Ascending aorta (tissue), 2 donors: Measurements from ENCODE around the gene VSNL1. TPM values are rescaled to one million over a fixed set of nuclear protein-coding genes. Genes with fewer than 3 reads are reported as not detected.

ENCODE experiments used
- DNase-seq, 2 donors: peaks; one replicate each; pipeline ENCODE4 v3.0.0-alpha.2; 2019; ENCODE audit warnings: low spot score in 2 of 2
- H3K27ac ChIP-seq, 2 donors: fragments of 200-600 bp; sonication (generic); one replicate each; pipeline ENCODE4 v1.5.1; 2016 to 2017; ENCODE audit warnings: mild to moderate bottlenecking in 1 of 2
- H3K27me3 ChIP-seq: fragments of 200-600 bp; sonication (generic); one replicate; pipeline ENCODE4 v1.5.1; 2017
- H3K36me3 ChIP-seq, 2 donors: fragments of 200-600 bp; sonication (generic); one replicate each; pipeline ENCODE4 v1.5.1; 2016
- H3K4me1 ChIP-seq, 2 donors: fragments of 200-600 bp; sonication (generic); one replicate each; pipeline ENCODE4 v1.5.1; 2016 to 2017; ENCODE audit warnings: mild to moderate bottlenecking in 1 of 2
- H3K4me3 ChIP-seq, 2 donors: fragments of 200-600 bp; sonication (generic); one replicate each; pipeline ENCODE4 v1.5.1; 2016 to 2017; ENCODE audit warnings: mild to moderate bottlenecking in 1 of 2
- H3K9me3 ChIP-seq, 2 donors: fragments of 200-600 bp; sonication (generic); one replicate each; pipeline ENCODE4 v1.5.1; 2016
- CTCF ChIP-seq, 3 experiments: fragments of 200-600 bp in 2 of 3; fragments of 450-650 bp in 1 of 3; sonication (generic) in 2 of 3; IDR thresholded peaks; one replicate each; pipeline ENCODE4 v1.5.1; 2016 to 2019; ENCODE audit warnings: antibody characterized with exemption in 3 of 3, mild to moderate bottlenecking in 1 of 3, moderate library complexity in 1 of 3
- intact Hi-C: fragments of 100-400 bp; cut with DNase I; formaldehyde crosslinking; loops from one replicate; pipeline ENCODE4 v1.15.1; 2023
- total RNA-seq: library from RNA; depleted of rRNA; stranded (reverse); fragments of >200 nt; gene quantifications from one replicate; pipeline ENCODE4 v1.1.0, GENCODE V29; 2016

Gene VSNL1
- total RNA-seq: not detected

DNA sequence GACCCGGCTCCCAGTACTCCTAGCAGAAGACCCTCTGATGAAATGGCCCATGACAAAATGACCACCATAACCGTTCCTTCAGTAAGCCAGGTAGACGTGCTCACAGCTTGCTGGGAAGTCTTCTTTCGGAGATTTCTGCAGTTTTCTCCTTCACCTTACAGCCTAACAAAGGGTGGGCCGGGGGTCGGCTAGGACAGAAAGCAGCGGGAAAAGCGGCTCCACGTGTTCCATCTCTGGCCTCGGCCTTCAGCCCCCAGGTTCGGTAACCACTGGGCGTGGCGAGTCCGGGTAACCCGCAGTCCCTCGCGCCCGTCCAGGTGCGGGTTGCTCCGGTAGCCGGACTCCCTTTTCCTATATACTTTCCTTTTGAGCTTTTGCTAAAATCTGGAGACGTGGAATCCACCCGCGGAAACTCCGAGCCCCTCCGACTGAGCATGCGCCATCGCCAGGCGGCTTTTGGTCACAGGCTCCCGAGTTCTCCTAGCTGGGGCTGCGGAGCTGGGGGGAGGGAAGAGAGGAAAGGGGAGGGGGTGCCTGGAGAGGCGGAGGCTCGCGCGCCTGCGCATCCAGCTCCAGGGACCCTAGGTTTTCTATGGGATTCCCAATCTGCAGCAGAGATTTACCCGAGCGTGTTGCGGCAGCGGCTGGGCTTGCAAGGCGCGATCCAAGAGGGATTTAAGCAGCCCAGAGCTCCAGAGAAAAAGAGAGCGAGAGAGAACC is at the start of gene VSNL1:
Gene VSNL1, plus strand, starts transcription at position 604 of the 720 bp plus-strand sequence. CDS start 51,379 bp downstream, outside the sequence.
- Histone ChIP-seq H3K9me3 (no peaks in the 10 kb centered on the region), H3K27ac (no peak within 1 kb of the TSS), H3K36me3 (no peaks in the 10 kb centered on the region), H3K4me1 (no peaks in the 10 kb centered on the region), H3K4me3 (peak within 1 kb of the TSS; percentile 51 to 75), H3K27me3 (no peaks in the 10 kb centered on the region)
- intact Hi-C loops: no loop called here
- peak in 1 of 2 donors; percentile 64 for DNase-seq
- no peak for TF ChIP-seq CTCF (IDR thresholded peaks at IDR 0.05)

DNA sequence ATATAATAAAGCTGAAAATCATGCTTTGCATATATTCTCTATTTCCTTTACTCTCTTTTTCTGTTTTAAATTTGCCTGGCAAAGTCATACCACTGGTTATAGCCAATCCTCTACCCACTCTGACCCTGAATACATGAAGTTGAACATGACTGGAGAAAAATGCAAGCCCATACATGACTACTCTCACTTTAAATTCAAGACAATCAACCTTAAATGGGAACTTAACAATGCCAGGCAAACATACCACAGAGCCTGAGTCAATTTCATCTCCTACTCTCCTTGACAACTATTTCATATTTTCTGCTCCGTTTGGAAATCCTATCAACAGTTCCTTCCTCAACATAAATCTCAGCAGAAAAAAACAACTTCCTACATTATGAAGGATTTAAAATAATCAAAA is 44.9 kb upstream of the VSNL1 start:
- DNase-seq: no peak
- Histone ChIP-seq H3K4me3 (no peak overlapping the region), H3K27me3 (no peaks in the 10 kb centered on the region), H3K27ac (no peak overlapping the region), H3K4me1 (no peaks in the 10 kb centered on the region), H3K9me3 (no peaks in the 10 kb centered on the region), H3K36me3 (no peaks in the 10 kb centered on the region)
- intact Hi-C loops: no loop called here
- no peak for TF ChIP-seq CTCF (IDR thresholded peaks at IDR 0.05)

DNA sequence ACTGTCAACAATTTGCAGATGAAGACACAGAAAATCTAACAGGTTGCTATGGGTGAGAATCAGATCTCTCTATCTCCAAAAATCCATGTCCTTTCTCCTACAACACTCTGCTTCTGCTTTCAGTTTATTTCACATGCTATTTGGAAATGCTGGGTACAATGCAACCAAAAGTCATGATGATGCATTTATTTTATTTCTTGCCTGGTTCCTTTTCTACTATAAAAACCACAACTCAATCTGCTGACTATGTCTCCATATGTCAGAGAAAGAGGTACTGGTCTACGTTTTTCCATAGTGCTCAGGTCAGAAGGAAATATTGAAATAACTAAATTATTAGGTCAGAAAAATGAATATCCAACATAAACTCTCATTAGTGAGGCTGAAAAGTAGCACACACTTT is 42.8 kb upstream of the VSNL1 start:
- no peaks in the 10 kb centered on the region for H3K4me1 ChIP-seq
- H3K9me3 ChIP-seq: no peaks in the 10 kb centered on the region
- intact Hi-C loops: no loop called here
- H3K27me3 ChIP-seq: no peaks in the 10 kb centered on the region
- TF ChIP-seq CTCF (IDR thresholded peaks at IDR 0.05): no peak
- no peaks in the 10 kb centered on the region for H3K36me3 ChIP-seq
- no peak overlapping the region for H3K4me3 ChIP-seq
- no peak for DNase-seq
- H3K27ac ChIP-seq: no peak overlapping the region

- H3K9me3 ChIP-seq: no peaks in the 10 kb centered on the region
- no peak overlapping the region for H3K4me3 ChIP-seq
- no peaks in the 10 kb centered on the region for H3K36me3 ChIP-seq
- H3K4me1 ChIP-seq: no peaks in the 10 kb centered on the region
- no peaks in the 10 kb centered on the region for H3K27me3 ChIP-seq
- intact Hi-C loops: no loop called here
- H3K27ac ChIP-seq: no peak overlapping the region
- no peak for DNase-seq
- TF ChIP-seq CTCF (IDR thresholded peaks at IDR 0.05): no peak
Observed at GRCh38 chr2:17506736-17507616, 33.5 kb upstream of the VSNL1 start.

DNA sequence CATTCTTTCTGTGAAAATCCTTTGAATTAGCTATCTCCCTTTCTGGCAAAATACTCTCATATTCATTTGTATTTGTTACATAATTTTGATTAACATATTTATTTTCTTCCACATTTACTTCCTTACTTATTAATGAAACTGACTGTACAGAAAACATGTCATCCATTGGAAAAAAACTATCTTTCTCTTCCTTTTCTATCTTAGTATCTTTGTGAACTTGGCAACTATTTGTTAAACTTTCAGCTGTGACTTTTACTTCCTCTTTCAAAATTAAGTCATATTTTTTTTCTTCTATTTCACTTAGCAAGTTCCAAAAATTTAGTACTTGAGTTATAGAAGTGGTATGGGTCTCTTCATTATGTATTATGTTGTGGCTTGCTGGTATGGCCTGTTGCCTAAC is 24.8 kb upstream of the VSNL1 start:
- H3K27me3 ChIP-seq: no peaks in the 10 kb centered on the region
- DNase-seq: no peak
- no peak for TF ChIP-seq CTCF (IDR thresholded peaks at IDR 0.05)
- intact Hi-C loops: no loop called here
- H3K9me3 ChIP-seq: no peaks in the 10 kb centered on the region
- H3K27ac ChIP-seq: no peak overlapping the region
- H3K4me1 ChIP-seq: peaks cover 0 to 3% of the 10 kb centered on the region in 2 donors
- H3K4me3 ChIP-seq: no peak overlapping the region
- H3K36me3 ChIP-seq: no peaks in the 10 kb centered on the region
